Esophagus squamous epithelium (tissue), 4 donors: ENCODE results near the gene LINC01488.

ENCODE experiments used
- CTCF ChIP-seq, 6 experiments: fragments of 450-650 bp in 4 of 6; fragments of 200-600 bp in 2 of 6; sonication (generic) in 2 of 6; IDR thresholded peaks; one replicate each; pipeline ENCODE4 v1.5.1; 2016 to 2019; ENCODE audit warnings: antibody characterized with exemption in 6 of 6, mild to moderate bottlenecking in 4 of 6, moderate library complexity in 4 of 6
- POLR2A ChIP-seq, 4 donors: fragments of 450-650 bp; IDR thresholded peaks; one replicate each; pipeline ENCODE4 v1.6.1; 2017; ENCODE audit warnings: antibody characterized with exemption in 4 of 4, mild to moderate bottlenecking in 4 of 4, moderate library complexity in 3 of 4

- no peak for TF ChIP-seq POLR2A (IDR thresholded peaks at IDR 0.05)
- TF ChIP-seq CTCF (IDR thresholded peaks at IDR 0.05): no peak
Measured at GRCh38 chr11:69509381-69509780, 27.9 kb downstream of the LINC01488 start.
